Stimulated activated CD4-positive, alpha-beta T cell treated with anti-CD3 and anti-CD28 coated beads, Interleukin-1b, Interleukin-23, amount 100 ng/mL, for 48 hours (primary cell): Measurements from ENCODE around the gene CDKL5.
"Not testable (repeated sequence)": the region's sequence is repeated elsewhere in the genome, so short reads cannot be mapped to it uniquely, and the experiment has no call there.

Source experiments
- DNase-seq: peaks from one replicate; pipeline ENCODE4 v3.0.0-alpha.2; 2020

Gene CDKL5

GRCh38 chrX:18425199-18426003, at the start of gene CDKL5:
TSS of gene CDKL5 (plus strand) at chrX:18425608. CDS start at chrX:18507097, 81,489 bp downstream.
- peak; percentile 95 for DNase-seq

DNA sequence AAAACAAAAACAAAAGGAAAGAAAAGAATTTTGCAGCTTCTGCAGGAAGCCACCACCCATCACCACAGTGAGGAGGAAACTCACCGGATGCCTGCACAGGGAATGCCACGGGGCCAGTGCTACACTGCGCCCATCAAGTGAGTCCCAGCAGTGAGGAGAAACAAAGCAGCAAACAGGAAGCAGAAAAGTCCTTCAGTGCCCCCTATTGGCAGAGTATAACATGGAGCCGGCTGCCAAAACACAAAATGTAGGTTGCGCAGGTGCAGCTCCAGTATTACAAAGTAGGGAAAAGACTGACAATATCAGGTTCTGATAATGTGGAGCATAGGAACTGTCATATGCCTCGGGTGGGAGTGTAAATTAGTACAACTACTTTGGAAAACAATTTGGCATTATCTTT, 47.6 kb upstream of the CDKL5 start:
- DNase-seq, result peak; percentile 4

DNA sequence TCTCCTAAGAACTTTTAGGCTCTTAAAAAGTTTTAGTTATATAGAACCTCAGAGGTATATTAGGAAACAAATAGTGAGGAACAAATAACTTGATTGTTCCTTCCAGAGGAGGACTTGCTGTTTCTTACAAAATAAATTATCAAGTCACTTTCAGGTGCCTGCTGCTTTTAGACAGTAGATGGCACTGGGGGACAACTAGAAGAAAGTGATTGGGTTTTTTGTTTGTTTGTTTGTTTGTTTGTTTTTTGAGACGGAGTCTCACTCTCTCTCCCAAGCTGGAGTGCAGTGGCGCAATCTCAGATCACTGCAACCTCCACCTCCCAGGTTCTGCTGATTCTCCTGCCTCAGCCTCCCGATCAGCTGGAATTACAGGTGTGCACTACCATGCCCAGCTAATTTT, 35.4 kb upstream of the CDKL5 start:
- DNase-seq, result no peak

DNA sequence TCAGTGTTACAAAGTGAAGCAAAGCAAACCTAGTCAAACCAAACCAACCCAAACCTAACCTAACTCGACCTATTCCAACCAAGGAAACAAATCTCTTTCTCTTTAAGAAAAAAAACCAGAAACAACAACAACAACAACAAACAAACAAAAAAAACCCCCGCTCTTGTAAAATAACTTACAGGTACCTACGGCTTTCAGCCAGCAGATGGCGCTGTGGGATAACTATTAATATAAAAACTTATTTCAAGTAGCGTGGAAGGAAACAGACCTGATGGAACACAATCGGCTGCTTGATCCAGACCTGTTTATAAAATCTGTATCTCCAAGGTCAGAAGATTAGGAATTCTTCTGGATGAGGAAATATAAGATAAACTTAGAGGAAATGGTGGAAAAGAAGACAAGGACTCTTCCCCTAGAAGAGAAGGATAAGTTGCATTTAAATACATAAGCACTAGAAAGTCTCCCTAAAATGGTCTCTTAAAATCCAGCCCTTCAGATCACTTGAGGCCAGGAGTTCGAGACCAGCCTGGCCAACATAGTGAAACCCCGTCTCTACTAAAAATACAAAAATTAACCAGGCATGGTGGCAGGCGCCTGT, 34.4 kb upstream of the CDKL5 start:
- peak; percentile 36 for DNase-seq

- no peak for DNase-seq
Measured at GRCh38 chrX:18394477-18394876, 30.9 kb upstream of the CDKL5 start.

DNA sequence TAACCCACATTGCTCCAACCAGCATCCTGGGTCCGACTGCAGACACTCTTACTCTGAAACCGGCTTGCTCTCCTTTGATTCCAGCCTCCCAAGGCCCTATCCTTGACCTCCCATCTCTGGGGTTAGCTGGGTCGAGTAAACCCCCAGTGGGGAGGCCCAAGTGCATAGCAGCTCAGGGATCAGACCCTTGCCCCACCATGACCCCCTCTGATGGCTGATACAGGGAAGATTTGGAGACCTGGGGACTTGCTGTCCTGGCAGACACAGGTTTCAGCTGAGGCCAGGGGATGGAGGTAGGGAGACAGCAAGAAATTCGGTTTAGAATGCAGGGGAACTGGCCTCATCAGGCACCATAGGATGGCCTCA, 23.6 kb upstream of the CDKL5 start:
- no peak for DNase-seq

DNA sequence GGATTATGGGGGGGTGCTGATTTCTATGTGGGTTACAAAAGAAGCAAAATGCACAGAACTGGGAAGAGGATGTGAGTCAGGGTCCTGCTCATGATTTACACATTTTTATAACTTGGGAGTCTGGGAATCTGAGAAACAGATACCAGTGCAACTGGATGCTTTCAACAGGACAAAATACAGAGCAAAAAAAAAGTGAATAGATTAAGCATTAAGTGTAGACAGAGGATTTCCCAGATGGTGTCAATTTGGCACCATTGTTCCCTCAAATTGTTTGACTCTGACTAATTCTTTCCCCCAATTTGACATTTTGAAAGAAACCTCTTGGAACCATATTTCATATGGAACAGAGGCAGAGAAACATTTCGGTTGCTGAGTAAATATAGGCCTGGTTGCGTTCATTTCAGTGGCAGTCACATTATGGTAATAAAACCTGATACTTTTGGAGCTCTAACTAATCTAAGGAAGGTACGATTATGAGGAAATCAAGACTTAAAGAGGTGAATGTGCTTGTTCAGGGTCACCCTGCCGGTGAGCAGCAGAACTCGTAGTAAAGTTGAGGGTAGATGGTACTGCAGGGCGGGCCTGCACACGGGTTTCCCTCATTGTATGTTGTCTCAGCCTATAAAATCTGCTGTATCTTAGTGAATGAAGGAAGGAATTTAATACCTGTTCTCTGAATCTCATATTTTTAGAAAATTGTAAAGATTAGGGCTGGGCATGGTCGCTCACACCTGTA, 18.7 kb upstream of the CDKL5 start:
- no peak for DNase-seq

DNA sequence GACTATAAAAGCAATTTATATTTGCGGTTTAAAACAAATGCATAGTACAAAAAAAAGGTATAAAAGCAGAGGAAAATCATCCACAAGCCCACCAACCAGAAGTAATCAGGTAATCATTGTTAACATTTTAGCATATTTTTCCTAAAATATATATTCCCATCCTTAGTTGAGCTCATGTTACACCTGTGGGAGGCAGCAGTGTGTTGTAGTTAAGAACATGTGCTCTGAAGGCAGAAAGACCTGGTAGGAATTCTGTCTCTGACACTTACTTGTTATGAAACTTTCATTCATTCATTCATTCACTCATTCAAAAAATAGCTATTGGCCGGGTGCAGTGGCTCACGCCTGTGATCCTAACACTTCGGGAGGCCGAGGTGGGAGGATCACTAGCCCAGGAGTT, 15.4 kb upstream of the CDKL5 start:
- no peak for DNase-seq

DNA sequence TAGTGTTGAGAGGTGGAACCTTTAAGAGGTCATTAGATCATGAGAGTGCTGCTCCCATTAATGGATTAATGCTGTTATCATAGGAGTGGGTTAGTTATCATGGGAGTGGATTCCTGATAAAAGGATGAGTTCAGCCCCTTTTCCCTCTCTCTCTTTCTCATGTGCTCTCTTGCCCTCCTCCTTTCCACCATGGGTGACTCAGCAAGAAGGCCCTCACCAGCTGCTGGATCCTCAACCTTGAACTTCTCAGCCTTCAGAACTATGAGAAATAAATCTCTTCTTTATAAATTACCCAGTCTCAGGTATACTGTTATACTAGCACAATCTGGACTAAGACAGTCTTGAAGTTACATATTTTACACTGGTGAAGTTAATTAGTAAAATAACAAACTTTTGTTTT, 10.0 kb upstream of the CDKL5 start:
- no peak for DNase-seq

DNA sequence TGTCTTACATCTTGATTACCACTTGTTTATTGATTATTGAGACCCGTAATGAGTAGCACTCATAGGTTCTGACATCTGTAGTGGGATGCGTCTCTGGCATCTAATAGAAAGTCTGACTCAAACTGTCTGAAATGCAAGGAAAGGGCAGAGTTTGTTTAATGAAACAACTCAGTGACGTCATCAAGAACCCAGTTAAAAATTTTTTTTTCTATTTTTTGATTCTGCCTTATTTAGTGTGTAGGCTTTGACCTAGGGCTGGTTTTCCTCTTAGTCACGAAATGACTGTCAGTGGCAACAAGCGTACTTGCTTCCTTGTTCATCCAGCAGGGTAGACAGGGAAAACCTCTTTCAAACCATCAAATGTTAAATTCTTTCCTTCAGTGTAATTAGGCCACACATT, 3.1 kb upstream of the CDKL5 start:
- no peak for DNase-seq

DNA sequence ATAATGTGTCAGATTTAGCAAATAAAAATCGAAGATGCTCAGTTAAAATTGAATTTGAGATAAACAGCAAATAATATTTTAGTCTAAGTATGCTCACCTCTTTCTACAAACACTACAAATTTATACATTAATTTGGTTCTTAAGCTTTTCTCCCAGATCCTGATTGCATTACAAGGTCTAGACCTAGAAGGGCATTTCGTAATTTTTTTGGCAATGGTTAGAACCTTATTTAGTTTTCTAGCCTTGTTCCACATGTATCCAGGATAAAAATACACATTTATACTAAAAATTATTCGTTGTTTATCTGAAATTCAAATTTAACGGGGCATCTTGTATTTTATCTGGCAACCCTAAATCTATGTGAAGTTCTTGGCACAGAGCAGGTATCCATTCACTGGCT, 2.5 kb upstream of the CDKL5 start:
- DNase-seq, result no peak

- peak; percentile 6 for DNase-seq
Measured at GRCh38 chrX:18424482-18425198, 768 bp upstream of the CDKL5 start.

GRCh38 chrX:18426004-18426320, 554 bp downstream of the CDKL5 start:
- no peak for DNase-seq

GRCh38 chrX:18428006-18428405, 2.6 kb downstream of the CDKL5 start:
- no peak for DNase-seq

GRCh38 chrX:18433288-18433687, 7.9 kb downstream of the CDKL5 start:
- not testable (repeated sequence) for DNase-seq

- DNase-seq, result no peak
Measured at GRCh38 chrX:18434896-18435295, 9.5 kb downstream of the CDKL5 start.

DNA sequence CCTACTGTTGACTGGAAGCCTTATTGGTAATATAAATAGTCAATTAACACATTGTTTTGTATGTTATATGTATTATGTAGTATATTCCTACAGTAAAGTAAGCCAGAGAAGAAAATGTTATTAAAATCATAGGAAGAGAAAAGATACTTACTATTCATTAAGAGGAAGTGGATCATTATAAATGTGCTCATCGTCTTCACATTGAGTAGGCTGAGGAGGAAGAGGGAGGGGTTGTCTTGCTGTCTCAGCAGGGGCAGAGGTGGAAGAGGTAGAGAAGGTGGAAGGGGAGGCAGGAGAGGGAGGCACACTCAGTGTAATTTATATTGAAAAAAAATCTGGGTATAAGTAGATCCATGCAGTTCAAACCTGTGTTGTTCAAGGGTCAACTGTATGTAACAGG, 10.6 kb downstream of the CDKL5 start:
- no peak for DNase-seq

GRCh38 chrX:18440835-18441234, 15.4 kb downstream of the CDKL5 start:
- no peak for DNase-seq

GRCh38 chrX:18441780-18442367, 16.5 kb downstream of the CDKL5 start:
- no peak for DNase-seq

- DNase-seq, result no peak
Measured at GRCh38 chrX:18448416-18448815, 23.0 kb downstream of the CDKL5 start.

GRCh38 chrX:18449236-18449635, 23.8 kb downstream of the CDKL5 start:
- DNase-seq, result no peak

GRCh38 chrX:18455384-18455783, 30.0 kb downstream of the CDKL5 start:
- DNase-seq, result no peak

GRCh38 chrX:18457000-18457399, 31.6 kb downstream of the CDKL5 start:
- no peak for DNase-seq
